ENCODE data around the gene ZEB2.

ZEB2 gene

DNA sequence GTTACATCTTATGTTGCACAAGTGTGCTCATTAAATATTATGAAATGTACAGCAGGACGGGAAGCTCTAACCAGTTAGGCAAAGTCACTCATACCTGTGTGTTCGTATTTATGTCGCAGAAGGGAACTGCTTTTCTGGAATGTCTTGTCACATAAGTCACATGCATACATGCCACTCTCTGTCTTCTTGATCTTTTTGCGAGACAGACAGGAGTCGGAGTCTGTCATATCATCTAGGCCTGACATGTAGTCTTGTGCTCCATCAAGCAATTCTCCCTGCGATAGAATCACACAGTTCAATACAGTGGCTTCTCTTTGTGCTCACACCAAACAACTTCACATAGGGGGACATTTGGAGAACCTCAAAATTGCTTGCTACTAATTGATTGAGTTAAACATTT lies 123.6 kb downstream of the ZEB2 start:
- TF ChIP-seq CTCF (IDR thresholded peaks at IDR 0.05): no peak

DNA sequence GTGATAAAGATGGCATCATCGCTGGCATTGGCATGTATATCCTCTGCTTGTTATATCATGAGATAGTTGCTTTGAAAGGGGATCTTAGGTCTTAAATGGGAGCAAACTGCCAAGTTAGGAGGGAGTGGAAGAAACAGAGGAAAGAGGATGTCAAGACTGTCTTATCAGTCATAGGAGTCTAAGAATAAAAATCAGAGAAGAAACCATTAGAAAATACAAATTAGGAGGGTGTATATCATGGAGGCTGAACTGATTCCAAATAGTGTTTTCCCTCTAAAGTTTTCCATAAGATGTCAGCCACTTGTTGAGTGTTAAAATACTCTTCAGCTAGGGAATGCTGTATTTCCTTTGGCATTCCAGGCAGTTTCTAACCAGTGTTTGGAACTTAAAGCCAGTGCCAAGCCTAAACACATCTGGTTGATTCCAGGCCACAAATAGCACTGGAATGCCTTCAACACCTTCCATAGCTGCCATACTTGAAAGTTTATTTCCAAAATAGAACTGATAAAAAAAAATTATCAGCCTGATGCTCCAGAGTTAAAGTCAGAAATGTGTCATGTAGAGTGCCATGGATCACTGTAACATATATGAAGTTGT lies 129.4 kb downstream of the ZEB2 start:
- no peak for TF ChIP-seq CTCF (IDR thresholded peaks at IDR 0.05)

DNA sequence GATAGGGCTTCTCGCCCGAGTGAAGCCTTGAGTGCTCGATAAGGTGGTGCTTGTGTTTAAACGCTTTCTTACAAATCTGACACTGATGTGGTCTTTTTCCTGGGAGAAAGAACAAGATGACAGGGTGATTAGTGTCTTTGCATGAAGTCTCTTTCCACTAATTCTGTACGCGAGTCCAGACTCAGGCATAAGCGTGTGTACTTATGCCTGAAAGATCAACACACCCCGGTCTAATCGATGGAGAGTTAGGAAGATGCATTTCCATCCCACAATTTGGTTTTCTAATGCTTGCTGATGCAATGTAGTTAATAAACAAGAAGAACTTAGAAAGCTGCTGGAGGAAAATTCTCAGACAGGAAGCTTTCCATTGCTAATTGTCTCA lies 130.0 kb downstream of the ZEB2 start:
- TF ChIP-seq CTCF (IDR thresholded peaks at IDR 0.05): no peak

- TF ChIP-seq CTCF (IDR thresholded peaks at IDR 0.05): no peak
Observed at GRCh38 chr2:144389151-144389929, 130.6 kb downstream of the ZEB2 start.

DNA sequence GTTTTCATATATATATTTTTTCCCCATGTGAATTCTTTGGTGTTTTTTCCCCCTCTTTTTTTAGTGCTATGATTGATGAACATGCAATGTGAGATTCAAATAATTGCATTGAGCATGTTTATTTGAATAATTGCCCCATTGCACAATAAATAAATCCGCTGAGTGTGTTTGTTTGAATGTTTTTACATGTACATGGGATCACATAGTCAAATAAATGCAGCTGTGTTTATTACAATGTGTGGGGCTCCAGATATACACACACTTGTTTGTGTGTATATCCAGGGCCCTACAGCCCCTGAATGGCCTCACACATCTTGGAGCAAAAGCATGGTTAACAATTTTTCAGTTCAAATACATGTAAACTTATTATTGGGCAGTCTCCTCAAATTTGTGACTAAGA lies 134.5 kb downstream of the ZEB2 start:
- TF ChIP-seq CTCF (IDR thresholded peaks at IDR 0.05): no peak

GRCh38 chr2:144383571-144384100 lies 136.3 kb downstream of the ZEB2 start:
- no peak for TF ChIP-seq CTCF (IDR thresholded peaks at IDR 0.05)

DNA sequence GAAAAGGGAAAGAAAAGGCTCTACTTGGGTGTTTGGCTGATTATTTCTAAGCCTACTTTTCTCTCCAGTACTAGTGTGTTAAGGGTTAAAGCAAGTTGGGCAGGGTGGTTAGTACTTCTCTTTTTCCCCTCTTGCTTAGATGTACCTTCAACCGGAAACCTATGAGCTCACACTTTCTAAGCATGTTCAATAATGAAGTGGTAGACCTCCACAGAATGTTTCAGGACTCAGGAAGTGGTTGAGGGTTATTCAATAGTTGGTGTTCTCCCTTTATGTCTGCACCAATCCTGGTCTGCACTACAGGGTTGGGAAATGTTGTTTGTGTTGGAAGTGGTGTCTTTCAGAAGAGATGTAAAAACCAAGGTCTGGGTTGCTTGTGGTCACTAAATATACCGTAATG lies 137.1 kb downstream of the ZEB2 start:
- no peak for TF ChIP-seq CTCF (IDR thresholded peaks at IDR 0.05)

All from LNCAP (cell line).